ENCODE data around the gene ZBTB45. TPM values are rescaled to one million over a fixed set of nuclear protein-coding genes. Genes with fewer than 3 reads are reported as not detected.
A peak's percentile ranks its signal among the peaks of the same experiment; 100 is the strongest.
"Not testable (repeated sequence)": the region's sequence is repeated elsewhere in the genome, so short reads cannot be mapped to it uniquely, and the experiment has no call there.

ZBTB45 gene
- total and polyA plus RNA-seq, 2 experiments from 2014 or later, result 5.4 to 21.6 TPM

DNA sequence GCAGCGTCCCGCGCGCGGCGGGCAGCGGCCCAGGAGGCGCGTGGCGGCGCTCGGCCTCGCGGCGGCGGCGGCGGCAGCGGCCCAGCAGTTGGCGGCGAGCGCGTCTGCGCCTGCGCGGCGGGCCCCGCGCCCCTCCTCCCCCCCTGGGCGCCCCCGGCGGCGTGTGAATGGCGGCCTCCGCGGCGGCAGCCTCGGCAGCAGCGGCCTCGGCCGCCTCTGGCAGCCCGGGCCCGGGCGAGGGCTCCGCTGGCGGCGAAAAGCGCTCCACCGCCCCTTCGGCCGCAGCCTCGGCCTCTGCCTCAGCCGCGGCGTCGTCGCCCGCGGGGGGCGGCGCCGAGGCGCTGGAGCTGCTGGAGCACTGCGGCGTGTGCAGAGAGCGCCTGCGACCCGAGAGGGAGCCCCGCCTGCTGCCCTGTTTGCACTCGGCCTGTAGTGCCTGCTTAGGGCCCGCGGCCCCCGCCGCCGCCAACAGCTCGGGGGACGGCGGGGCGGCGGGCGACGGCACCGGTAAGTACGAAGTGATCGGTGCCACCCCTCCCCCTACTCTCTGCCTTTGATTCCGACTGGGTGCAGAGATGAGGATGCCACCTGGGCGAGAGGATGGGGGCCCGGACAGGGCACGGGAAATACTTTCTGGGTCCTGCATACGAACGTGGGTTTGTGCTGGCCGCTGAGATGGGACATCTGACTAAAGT is 25.1 kb upstream of the ZBTB45 start:
- Histone ChIP-seq H4K20me1 (ENCODE audit: insufficient read depth, poor library complexity, severe bottlenecking) (peaks cover 42% of the 10 kb centered on the region), H3K4me2 (peak overlapping the region; percentile 97), H3K4me1 (ENCODE audit: insufficient read depth) (peaks cover 22% of the 10 kb centered on the region), H3K79me2 (peaks cover 48% of the 10 kb centered on the region), H3K36me3 (replicated peaks; ENCODE audit: insufficient read depth, low read depth) (peaks cover 4% of the 10 kb centered on the region), H3K4me3 (peak overlapping the region; percentile 97), H2AFZ (no peak overlapping the region), H3K9me3 (ENCODE audit: low read depth) (no peaks in the 10 kb centered on the region), H3K27ac (peak overlapping the region; percentile 98), H3K27me3 (no peaks in the 10 kb centered on the region), H3K9me2 (replicated peaks; ENCODE audit: insufficient read depth) (no peaks in the 10 kb centered on the region)
- TF ChIP-seq EZH2phosphoT487 (IDR thresholded peaks at IDR 0.05; ENCODE audit: low read depth, severe bottlenecking, unreplicated experiment), result no peak
- TF ChIP-seq, protein P1, sequence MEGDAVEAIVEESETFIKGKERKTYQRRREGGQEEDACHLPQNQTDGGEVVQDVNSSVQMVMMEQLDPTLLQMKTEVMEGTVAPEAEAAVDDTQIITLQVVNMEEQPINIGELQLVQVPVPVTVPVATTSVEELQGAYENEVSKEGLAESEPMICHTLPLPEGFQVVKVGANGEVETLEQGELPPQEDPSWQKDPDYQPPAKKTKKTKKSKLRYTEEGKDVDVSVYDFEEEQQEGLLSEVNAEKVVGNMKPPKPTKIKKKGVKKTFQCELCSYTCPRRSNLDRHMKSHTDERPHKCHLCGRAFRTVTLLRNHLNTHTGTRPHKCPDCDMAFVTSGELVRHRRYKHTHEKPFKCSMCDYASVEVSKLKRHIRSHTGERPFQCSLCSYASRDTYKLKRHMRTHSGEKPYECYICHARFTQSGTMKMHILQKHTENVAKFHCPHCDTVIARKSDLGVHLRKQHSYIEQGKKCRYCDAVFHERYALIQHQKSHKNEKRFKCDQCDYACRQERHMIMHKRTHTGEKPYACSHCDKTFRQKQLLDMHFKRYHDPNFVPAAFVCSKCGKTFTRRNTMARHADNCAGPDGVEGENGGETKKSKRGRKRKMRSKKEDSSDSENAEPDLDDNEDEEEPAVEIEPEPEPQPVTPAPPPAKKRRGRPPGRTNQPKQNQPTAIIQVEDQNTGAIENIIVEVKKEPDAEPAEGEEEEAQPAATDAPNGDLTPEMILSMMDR (IDR thresholded peaks at IDR 0.05; ENCODE audit: poor library complexity), result no peak
- no peak for TF ChIP-seq EZH2 (IDR thresholded peaks at IDR 0.05; ENCODE audit: borderline replicate concordance)
- DNase-seq (ENCODE audit: low spot score), result peak; percentile 88
- WGBS (ENCODE audit: low lambda C conversion rate, missing lambda C conversion rate), result 1% methylated on average over 49 of the region's 92 CpGs

DNA sequence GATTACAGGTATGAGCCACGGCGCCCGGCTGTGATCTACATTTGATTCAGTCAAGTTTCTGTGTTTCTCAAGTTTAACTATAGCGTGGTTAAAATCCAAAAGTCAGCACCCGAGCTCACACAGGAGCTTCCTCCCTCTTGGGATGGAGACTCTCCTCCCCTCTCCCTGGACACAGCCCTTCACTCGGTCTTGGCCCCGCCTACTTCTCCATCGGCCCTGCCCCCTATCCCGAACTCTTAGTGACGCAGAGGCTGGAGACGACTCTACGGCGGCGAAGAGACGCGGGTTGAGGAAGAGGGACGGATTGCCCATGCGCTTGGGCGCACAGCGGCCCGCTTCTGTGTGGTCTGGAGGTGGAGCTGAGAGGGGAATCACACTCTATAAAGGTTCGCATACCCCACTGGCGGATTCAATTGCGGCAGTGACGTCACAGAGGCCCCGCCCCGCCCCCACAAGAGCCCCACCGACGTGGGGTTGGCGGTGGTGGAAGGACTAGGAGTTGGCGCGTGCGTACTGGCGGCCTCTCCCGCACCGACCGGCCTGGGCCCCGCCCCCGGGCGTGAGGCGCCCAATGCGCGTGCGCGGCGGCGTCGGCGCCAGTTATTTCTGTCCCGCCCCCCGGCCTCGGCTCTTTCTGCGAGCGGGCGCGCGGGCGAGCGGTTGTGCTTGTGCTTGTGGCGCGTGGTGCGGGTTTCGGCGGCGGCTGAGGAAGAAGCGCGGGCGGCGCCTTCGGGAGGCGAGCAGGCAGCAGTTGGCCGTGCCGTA is 24.4 kb upstream of the ZBTB45 start, which contains the start of gene TRIM28:
TRIM28 (plus strand) TSS at position 239 of the 765 bp plus-strand sequence. CDS start 694 bp downstream, outside the sequence.
- peaks cover 44% of the 10 kb centered on the region for H3K79me2 ChIP-seq
- H3K27me3 ChIP-seq, result no peaks in the 10 kb centered on the region
- H3K27ac ChIP-seq, result peak within 1 kb of the TSS; percentile 98
- TF ChIP-seq EZH2 (IDR thresholded peaks at IDR 0.05; ENCODE audit: borderline replicate concordance) (no peak), EZH2phosphoT487 (IDR thresholded peaks at IDR 0.05; ENCODE audit: low read depth, severe bottlenecking, unreplicated experiment) (no peak)
- TF ChIP-seq, protein P1 (IDR thresholded peaks at IDR 0.05; ENCODE audit: poor library complexity), result no peak
- peaks cover 3% of the 10 kb centered on the region for H3K36me3 ChIP-seq (replicated peaks; ENCODE audit: insufficient read depth, low read depth)
- no peaks in the 10 kb centered on the region for H3K9me3 ChIP-seq (ENCODE audit: low read depth)
- H2AFZ ChIP-seq, result peak within 1 kb of the TSS; percentile 53
- peaks cover 42% of the 10 kb centered on the region for H4K20me1 ChIP-seq (ENCODE audit: insufficient read depth, poor library complexity, severe bottlenecking)
- no peaks in the 10 kb centered on the region for H3K9me2 ChIP-seq (replicated peaks; ENCODE audit: insufficient read depth)
- peaks cover 22% of the 10 kb centered on the region for H3K4me1 ChIP-seq (ENCODE audit: insufficient read depth)
- peak within 1 kb of the TSS; percentile 97 for H3K4me2 ChIP-seq
- peak; percentile 99 for DNase-seq (ENCODE audit: low spot score)
- WGBS (ENCODE audit: low lambda C conversion rate, missing lambda C conversion rate), result under 1% methylated on average over 60 of the region's 73 CpGs
- peak within 1 kb of the TSS; percentile 97 for H3K4me3 ChIP-seq

DNA sequence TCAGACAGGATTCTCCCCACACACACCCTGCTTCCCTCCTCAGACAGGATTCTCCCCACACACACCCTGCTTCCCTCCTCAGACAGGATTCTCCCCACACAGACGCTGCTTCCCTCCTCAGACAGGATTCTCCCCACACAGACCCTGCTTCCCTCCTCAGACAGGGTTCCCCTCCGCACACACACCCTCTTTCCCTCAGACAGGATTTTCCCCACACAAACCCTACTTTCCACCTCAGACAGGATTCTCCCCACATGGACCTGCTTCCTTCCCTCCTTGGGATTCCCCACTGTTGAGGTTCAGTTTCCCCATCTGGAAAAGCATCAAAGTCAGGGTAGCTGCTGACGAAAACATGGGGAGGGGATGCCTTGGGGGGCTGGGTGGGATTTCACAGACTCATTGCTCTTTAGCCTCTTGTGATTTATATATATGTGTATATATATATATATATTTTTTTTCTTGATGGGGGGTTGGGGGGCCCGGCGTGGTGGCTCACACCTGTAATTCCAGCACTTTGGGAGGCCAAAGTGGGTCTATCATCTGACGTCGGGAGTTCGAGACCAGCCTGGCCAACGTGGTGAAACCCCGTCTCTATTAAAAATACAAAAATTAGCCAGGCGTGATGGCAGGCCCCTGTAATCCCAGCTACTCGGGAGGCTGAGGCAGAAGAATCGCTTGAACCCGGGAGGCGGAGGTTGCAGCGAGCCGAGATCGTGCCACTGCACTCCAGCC is 23.2 kb upstream of the ZBTB45 start:
- H3K9me2 ChIP-seq (replicated peaks; ENCODE audit: insufficient read depth); H2AFZ ChIP-seq; H3K4me3 ChIP-seq; H3K27me3 ChIP-seq; DNase-seq (ENCODE audit: low spot score); H3K9me3 ChIP-seq (ENCODE audit: low read depth); H3K36me3 ChIP-seq (replicated peaks; ENCODE audit: insufficient read depth, low read depth): not testable (repeated sequence)
- H3K27ac ChIP-seq, result peak overlapping the region; percentile 98
- peaks cover 32% of the 10 kb centered on the region for H4K20me1 ChIP-seq (ENCODE audit: insufficient read depth, poor library complexity, severe bottlenecking)
- peak overlapping the region; percentile 80 for H3K4me2 ChIP-seq
- H3K4me1 ChIP-seq (ENCODE audit: insufficient read depth), result peaks cover 33% of the 10 kb centered on the region
- 84% methylated on average over 18 of the region's 18 CpGs for WGBS (ENCODE audit: low lambda C conversion rate, missing lambda C conversion rate)
- H3K79me2 ChIP-seq, result peaks cover 32% of the 10 kb centered on the region

DNA sequence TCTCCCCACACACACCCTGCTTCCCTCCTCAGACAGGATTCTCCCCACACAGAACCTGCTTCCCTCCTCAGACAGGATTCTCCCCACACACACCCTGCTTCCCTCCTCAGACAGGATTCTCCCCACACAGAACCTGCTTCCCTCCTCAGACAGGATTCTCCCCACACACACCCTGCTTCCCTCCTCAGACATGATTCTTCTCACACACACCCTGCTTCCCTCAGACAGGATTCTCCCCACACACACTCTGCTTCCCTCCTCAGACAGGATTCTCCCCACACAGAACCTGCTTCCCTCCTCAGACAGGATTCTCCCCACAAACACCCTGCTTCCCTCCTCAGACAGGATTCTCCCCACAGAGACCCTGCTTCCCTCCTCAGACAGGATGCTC is 19.6 kb upstream of the ZBTB45 start:
- Histone ChIP-seq H3K27ac (peak overlapping the region; percentile 89), H3K4me1 (ENCODE audit: insufficient read depth) (peaks cover 16% of the 10 kb centered on the region)
- H3K4me3 ChIP-seq; H3K79me2 ChIP-seq; H2AFZ ChIP-seq; H3K9me3 ChIP-seq (ENCODE audit: low read depth); H3K4me2 ChIP-seq; H4K20me1 ChIP-seq (ENCODE audit: insufficient read depth, poor library complexity, severe bottlenecking); DNase-seq (ENCODE audit: low spot score); H3K27me3 ChIP-seq; H3K36me3 ChIP-seq (replicated peaks; ENCODE audit: insufficient read depth, low read depth); H3K9me2 ChIP-seq (replicated peaks; ENCODE audit: insufficient read depth): not testable (repeated sequence)

All from hepatocyte (in vitro differentiated cells).